ENCODE measurements around the gene GNL3.

GNL3 gene

DNA sequence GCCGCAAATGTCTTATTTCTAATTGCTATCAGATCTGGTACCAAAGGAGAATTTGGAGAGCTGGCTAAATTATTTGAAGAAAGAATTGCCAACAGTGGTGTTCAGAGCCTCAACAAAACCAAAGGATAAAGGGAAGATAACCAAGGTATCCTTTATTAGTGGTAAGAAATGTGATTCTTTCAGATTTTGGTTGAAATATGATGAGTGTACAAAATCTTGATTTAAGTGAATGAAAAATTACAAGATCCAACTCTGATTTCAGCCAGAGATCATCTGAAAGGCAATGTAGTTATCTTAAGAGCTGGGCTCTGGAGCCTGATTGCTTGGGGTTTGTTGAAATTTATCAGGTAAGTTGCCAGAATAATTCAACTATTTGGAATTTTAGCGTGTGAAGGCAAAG is 4.7 kb downstream of the GNL3 start:
- Histone ChIP-seq H3K36me3 (ENCODE audit: control insufficient read depth, low read depth, low read length) (peaks cover 86% of the 10 kb centered on the region), H3K9ac (ENCODE audit: low read length) (no peak overlapping the region), H3K9me3 (ENCODE audit: control insufficient read depth, low read depth, low read length) (no peaks in the 10 kb centered on the region), H3K4me1 (ENCODE audit: control insufficient read depth, low read depth, low read length) (no peaks in the 10 kb centered on the region), H3K4me3 (ENCODE audit: low read length) (no peak overlapping the region), H3K27me3 (ENCODE audit: control insufficient read depth, insufficient read depth, low read length) (no peaks in the 10 kb centered on the region), H3K27ac (ENCODE audit: low read length) (no peak overlapping the region)

DNA sequence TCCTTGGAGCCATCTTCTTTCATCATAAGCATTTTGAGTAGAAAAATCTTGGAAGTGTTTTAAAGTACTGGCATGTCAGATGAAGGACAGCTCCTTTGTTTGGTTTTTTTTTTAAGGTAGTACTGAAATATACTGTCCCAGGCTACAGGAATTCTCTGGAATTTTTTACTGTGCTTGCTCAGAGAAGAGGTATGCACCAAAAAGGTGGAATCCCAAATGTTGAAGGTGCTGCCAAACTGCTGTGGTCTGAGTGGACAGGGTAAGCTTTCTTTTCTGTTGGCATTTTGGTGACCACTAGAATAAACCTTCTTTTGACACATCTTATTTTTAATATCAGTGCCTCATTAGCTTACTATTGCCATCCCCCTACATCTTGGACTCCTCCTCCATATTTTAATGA is 7.2 kb downstream of the GNL3 start:
- H3K9ac ChIP-seq (ENCODE audit: low read length), result no peak overlapping the region
- peaks cover 98% of the 10 kb centered on the region for H3K36me3 ChIP-seq (ENCODE audit: control insufficient read depth, low read depth, low read length)
- H3K27ac ChIP-seq (ENCODE audit: low read length), result no peak overlapping the region
- no peaks in the 10 kb centered on the region for H3K9me3 ChIP-seq (ENCODE audit: control insufficient read depth, low read depth, low read length)
- H3K27me3 ChIP-seq (ENCODE audit: control insufficient read depth, insufficient read depth, low read length), result no peaks in the 10 kb centered on the region
- no peak overlapping the region for H3K4me3 ChIP-seq (ENCODE audit: low read length)
- no peaks in the 10 kb centered on the region for H3K4me1 ChIP-seq (ENCODE audit: control insufficient read depth, low read depth, low read length)

DNA sequence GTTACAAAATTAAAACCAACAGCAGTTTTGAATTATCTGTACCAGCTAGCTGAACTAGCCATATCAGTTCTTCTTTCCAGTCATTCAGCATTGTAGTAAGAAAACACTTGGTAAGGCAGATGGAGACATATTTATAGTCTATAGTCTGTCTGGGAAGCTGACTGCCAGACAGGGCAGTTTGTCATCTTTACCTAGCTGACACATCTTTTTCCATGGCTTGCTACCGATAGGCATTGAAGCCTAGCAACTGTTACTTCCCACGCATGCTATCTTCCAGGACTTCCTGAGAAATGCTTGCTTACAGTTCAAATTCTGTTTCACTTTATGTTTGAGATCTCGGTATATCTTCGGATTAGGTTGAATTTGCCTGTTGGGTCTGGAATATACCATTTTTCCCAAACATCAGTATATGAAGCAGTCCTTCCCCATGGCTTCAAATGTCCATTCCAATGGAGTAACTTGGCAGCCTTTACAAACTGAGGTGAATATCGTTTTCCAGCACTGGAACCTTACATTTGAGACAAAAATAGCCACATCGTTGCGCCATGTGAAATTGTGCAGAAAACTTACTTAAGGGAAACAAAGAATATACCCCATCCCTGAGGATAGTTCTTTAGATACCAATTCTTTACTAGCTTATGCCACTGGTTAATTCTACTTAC is 8.8 kb downstream of the GNL3 start:
- H3K9me3 ChIP-seq (ENCODE audit: control insufficient read depth, low read depth, low read length), result no peaks in the 10 kb centered on the region
- no peaks in the 10 kb centered on the region for H3K4me1 ChIP-seq (ENCODE audit: control insufficient read depth, low read depth, low read length)
- H3K36me3 ChIP-seq (ENCODE audit: control insufficient read depth, low read depth, low read length), result peaks cover 83% of the 10 kb centered on the region
- no peak overlapping the region for H3K9ac ChIP-seq (ENCODE audit: low read length)
- H3K4me3 ChIP-seq (ENCODE audit: low read length), result no peak overlapping the region
- H3K27ac ChIP-seq (ENCODE audit: low read length), result no peak overlapping the region
- no peaks in the 10 kb centered on the region for H3K27me3 ChIP-seq (ENCODE audit: control insufficient read depth, insufficient read depth, low read length)

DNA sequence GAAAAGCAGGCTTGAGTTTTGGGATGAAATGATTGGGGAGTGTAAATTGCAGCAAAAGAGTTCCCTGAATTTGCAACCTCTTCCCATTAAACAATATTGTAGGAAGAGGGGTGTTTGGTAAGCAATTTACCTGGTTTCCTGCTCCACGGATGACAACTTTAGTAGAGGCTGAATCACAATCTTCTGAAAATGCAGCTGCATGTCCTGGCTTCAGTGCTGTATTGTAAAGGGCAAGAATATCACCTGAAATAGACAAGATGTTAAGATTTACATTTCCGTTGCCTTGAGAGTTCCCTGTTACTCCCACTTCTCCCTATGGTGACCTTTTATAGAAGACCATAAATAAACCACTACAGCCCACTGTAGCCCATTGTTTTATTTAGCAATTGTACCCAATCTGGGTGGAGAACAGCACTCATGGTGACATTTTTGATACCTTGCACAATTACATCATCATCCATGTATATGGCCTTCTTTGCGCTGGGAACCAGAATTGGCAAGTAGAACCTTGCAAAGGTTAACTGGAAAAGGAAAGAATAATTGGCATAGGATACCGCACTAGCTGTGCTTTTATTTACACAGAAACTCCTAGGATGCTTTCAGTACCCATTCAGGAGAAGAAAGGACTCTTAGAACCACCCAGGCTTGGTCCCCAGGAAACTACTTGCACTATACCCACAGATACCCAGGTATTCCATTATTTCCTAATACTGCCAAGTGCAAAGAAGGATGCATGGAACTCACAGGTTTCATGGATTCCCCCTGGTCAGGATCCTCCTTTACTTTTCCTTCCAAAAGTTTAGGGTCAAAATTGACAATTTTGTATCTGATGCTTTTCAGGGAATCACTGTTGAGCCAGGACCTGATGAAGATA is 10.2 kb downstream of the GNL3 start:
- no peak overlapping the region for H3K9ac ChIP-seq (ENCODE audit: low read length)
- no peaks in the 10 kb centered on the region for H3K4me1 ChIP-seq (ENCODE audit: control insufficient read depth, low read depth, low read length)
- no peak overlapping the region for H3K27ac ChIP-seq (ENCODE audit: low read length)
- H3K9me3 ChIP-seq (ENCODE audit: control insufficient read depth, low read depth, low read length), result no peaks in the 10 kb centered on the region
- H3K36me3 ChIP-seq (ENCODE audit: control insufficient read depth, low read depth, low read length), result peaks cover 69% of the 10 kb centered on the region
- no peak overlapping the region for H3K4me3 ChIP-seq (ENCODE audit: low read length)
- H3K27me3 ChIP-seq (ENCODE audit: control insufficient read depth, insufficient read depth, low read length), result no peaks in the 10 kb centered on the region

DNA sequence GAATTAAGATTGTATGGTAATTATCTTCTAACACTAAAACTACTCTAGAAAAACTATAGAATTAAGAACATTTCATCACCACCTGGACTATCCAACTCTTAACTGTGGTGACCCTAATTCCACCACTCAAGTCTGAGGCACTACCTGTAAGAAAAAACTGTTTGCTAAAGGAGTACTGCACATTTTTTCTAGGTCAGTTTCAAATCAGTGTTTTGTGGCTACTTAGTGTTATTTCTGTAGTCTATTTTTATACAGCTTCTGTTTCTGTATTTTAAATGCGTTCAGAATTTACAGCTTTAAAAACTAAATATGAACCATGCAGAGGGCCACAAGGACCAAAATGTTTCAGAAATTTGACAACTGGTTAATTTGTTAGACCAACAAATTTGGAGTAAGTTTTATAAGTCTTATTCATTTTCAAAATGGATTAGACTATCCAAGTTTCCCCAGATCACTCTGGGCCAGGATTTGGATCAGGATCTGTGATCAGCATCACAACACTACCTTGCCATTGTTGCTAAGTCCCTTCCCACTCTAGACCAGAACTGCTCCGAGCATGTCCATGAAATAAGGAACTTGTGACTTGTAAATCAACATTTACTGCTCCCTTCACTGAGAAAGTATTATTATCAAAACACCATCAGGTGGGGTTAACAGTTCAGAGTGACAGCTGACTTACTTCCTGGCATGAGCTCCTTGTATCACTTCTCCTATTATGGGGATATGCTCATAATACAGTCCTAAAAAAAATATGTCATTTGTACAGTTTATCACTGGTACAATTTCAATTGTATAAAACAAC is 11.2 kb downstream of the GNL3 start:
- Histone ChIP-seq H3K27ac (ENCODE audit: low read length) (no peak overlapping the region), H3K9me3 (ENCODE audit: control insufficient read depth, low read depth, low read length) (no peaks in the 10 kb centered on the region), H3K36me3 (ENCODE audit: control insufficient read depth, low read depth, low read length) (peaks cover 59% of the 10 kb centered on the region), H3K27me3 (ENCODE audit: control insufficient read depth, insufficient read depth, low read length) (no peaks in the 10 kb centered on the region), H3K4me1 (ENCODE audit: control insufficient read depth, low read depth, low read length) (no peaks in the 10 kb centered on the region), H3K4me3 (ENCODE audit: low read length) (no peak overlapping the region), H3K9ac (ENCODE audit: low read length) (no peak overlapping the region)

DNA sequence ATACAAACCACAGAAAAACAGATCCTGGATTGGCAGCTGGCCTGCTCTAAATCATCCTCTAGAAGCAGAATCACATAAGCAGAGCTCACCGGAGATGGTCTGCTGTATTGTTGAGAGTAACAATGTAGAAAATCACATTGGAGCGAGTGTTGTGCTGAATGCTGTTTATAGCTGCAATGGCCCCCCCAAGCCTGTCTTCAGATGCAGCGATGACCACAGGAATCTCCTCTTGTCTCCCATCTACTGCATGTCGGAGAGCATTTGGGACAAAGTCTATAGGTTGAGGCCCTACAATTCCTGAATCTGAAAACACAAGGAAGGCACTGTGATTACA is 11.8 kb downstream of the GNL3 start:
- Histone ChIP-seq H3K9me3 (ENCODE audit: control insufficient read depth, low read depth, low read length) (no peaks in the 10 kb centered on the region), H3K27ac (ENCODE audit: low read length) (no peak overlapping the region), H3K4me1 (ENCODE audit: control insufficient read depth, low read depth, low read length) (no peaks in the 10 kb centered on the region), H3K9ac (ENCODE audit: low read length) (no peak overlapping the region), H3K4me3 (ENCODE audit: low read length) (no peak overlapping the region), H3K36me3 (ENCODE audit: control insufficient read depth, low read depth, low read length) (peaks cover 53% of the 10 kb centered on the region), H3K27me3 (ENCODE audit: control insufficient read depth, insufficient read depth, low read length) (no peaks in the 10 kb centered on the region)

DNA sequence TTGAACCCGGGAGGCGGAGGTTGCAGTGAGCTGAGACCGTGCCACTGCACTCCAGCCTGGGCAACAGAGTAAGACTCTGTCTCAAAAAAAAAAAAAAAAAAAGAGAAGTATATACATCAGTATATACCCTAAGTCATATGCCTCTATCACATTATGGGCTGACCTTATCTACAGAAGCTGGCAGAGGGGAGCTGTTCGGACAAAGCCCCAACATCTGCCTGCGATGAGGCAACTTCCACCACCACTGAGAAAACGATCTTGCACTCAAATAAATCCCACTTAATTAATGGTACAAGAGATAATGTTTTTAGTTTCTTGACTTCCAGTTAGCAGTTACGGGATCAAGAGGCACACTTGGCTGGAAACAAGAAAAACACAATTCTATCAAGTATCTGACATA is 17.5 kb downstream of the GNL3 start:
- peaks cover 5% of the 10 kb centered on the region for H3K4me1 ChIP-seq (ENCODE audit: control insufficient read depth, low read depth, low read length)
- H3K9me3 ChIP-seq (ENCODE audit: control insufficient read depth, low read depth, low read length), result no peaks in the 10 kb centered on the region
- no peaks in the 10 kb centered on the region for H3K27me3 ChIP-seq (ENCODE audit: control insufficient read depth, insufficient read depth, low read length)
- peaks cover 7% of the 10 kb centered on the region for H3K36me3 ChIP-seq (ENCODE audit: control insufficient read depth, low read depth, low read length)
- no peak overlapping the region for H3K4me3 ChIP-seq (ENCODE audit: low read length)
- no peak overlapping the region for H3K9ac ChIP-seq (ENCODE audit: low read length)
- no peak overlapping the region for H3K27ac ChIP-seq (ENCODE audit: low read length)

DNA sequence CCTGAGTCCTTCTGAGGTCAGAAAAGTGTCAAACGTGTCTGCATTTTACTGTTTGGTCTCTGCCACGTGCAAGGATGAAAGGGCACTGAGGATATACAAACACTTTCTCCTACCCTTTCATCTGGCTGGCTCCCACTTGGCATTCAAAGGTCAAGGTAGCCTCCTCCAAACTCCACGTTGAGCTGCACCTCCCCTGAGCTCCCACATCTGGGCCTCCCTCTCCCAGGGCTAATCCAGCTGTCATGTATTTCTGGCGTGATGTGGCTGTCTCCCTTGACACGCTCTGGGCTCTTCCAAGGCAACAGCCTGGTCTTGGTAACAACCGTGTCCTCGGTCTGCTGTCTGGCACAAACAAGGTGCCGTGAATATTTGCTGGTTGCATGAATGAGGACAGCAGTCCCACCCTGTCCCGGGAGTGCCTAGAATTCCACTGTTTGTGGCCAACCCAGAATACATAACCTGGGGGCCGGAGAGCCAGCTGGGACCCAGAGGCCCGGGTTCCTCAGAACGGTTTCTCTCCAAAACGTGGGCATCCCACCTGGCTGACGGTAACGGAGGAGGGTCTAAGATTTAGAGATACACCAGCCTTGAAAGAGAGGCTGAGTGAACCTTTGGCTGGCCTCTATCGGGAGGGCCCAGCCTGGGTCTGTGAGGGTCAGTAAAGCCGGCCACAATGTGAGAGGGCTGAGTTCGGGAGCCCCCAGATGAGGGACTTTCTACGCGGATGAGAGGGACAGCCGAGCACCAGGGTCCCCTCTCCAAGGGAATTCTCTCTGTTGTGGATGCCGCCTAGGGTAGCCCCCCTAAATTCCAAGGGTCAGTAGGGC is 19.0 kb downstream of the GNL3 start:
- no peaks in the 10 kb centered on the region for H3K9me3 ChIP-seq (ENCODE audit: control insufficient read depth, low read depth, low read length)
- peaks cover 5% of the 10 kb centered on the region for H3K4me1 ChIP-seq (ENCODE audit: control insufficient read depth, low read depth, low read length)
- no peak overlapping the region for H3K27ac ChIP-seq (ENCODE audit: low read length)
- peak overlapping the region; percentile 90 for H3K9ac ChIP-seq (ENCODE audit: low read length)
- H3K27me3 ChIP-seq (ENCODE audit: control insufficient read depth, insufficient read depth, low read length), result no peaks in the 10 kb centered on the region
- H3K36me3 ChIP-seq (ENCODE audit: control insufficient read depth, low read depth, low read length), result peaks cover 12% of the 10 kb centered on the region
- peak overlapping the region; percentile 99 for H3K4me3 ChIP-seq (ENCODE audit: low read length)

DNA sequence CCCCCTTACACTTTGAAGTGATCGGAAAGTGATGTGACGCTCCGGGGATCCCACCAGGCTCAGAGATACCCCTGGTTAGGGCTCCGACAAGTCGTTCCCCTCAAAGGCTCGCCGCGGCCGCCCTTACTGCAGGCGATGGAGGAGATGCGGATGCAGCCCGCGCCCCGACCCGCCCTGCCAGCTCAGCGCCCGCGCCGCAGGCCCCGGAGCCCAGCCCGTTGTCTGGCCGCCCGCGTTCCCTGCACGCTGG is 19.5 kb downstream of the GNL3 start:
- H3K27me3 ChIP-seq (ENCODE audit: control insufficient read depth, insufficient read depth, low read length), result no peaks in the 10 kb centered on the region
- peak overlapping the region; percentile 99 for H3K4me3 ChIP-seq (ENCODE audit: low read length)
- H3K9me3 ChIP-seq (ENCODE audit: control insufficient read depth, low read depth, low read length), result no peaks in the 10 kb centered on the region
- H3K36me3 ChIP-seq (ENCODE audit: control insufficient read depth, low read depth, low read length), result peaks cover 12% of the 10 kb centered on the region
- H3K4me1 ChIP-seq (ENCODE audit: control insufficient read depth, low read depth, low read length), result peaks cover 5% of the 10 kb centered on the region
- H3K9ac ChIP-seq (ENCODE audit: low read length), result peak overlapping the region; percentile 90
- H3K27ac ChIP-seq (ENCODE audit: low read length), result no peak overlapping the region

DNA sequence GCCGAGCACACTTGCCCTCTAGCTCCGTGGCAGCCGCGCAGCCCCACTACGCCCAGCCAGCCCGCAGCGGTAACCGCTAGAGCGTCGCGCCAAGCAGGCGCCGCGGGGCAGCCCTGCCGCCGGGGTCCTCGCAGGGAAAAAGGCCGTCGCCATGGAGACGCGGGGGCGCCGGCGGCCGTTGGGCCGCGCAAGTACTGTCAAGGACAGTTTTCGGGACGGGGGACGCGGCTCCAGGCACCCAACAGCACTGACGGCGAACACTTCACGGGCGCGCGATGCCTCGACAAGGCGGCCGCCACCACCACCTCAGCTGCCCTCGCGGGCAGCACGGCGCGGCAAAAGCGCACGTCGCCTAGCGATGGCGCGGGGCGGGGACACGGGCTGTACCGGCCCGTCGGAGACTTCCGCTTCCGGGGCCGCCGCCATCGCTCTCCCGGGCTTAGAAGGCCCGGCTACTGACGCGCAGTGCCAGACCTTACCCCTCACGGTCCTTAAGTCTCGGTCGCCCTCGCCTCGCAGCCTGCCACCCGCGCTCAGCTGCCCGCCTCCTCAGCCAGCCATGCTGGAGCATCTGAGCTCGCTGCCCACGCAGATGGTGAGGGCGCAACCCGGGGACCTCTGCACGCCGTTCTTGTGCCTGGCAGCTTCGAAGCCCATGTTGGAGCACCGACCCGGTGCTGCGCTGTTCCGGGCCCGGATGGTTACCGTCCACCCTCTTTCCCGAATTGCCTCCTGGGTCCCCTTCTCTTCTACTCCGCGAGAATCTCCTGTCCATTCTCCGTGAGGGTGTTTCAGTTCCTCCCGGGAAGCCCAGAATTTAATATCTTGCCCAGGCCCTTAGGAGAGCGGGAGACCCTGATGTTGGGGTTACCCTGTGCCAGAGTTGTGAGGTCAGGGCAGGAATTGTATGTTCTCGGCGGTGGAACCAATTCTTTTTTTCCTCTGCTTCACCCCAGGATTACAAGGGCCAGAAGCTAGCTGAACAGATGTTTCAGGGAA is 20.2 kb downstream of the GNL3 start, which contains the start of the genes GLT8D1 and SPCS1:
Gene GLT8D1, minus strand, starts transcription at position 104 of the 999 bp plus-strand sequence. CDS start 5,331 bp downstream, outside the sequence.
Gene SPCS1, plus strand, starts transcription at position 419 of the 999 bp plus-strand sequence. Its CDS starts 141 bp downstream, at position 560.
- H3K27ac ChIP-seq (ENCODE audit: low read length), result peak within 1 kb of the TSS; percentile 52

More for the DNA sequence above, 20.2 kb downstream of the GNL3 start, which contains the start of the genes GLT8D1 and SPCS1:
- Histone ChIP-seq H3K9ac (ENCODE audit: low read length) (peak within 1 kb of the TSS; percentile 90), H3K27me3 (ENCODE audit: control insufficient read depth, insufficient read depth, low read length) (no peaks in the 10 kb centered on the region), H3K4me3 (ENCODE audit: low read length) (peak within 1 kb of the TSS; percentile 99), H3K9me3 (ENCODE audit: control insufficient read depth, low read depth, low read length) (no peaks in the 10 kb centered on the region), H3K36me3 (ENCODE audit: control insufficient read depth, low read depth, low read length) (peaks cover 12% of the 10 kb centered on the region), H3K4me1 (ENCODE audit: control insufficient read depth, low read depth, low read length) (peaks cover 5% of the 10 kb centered on the region)
